ENCODE data around the gene ZEB1. TPM values are rescaled to one million over a fixed set of nuclear protein-coding genes. Genes with fewer than 3 reads are reported as not detected.

ZEB1 gene
- total and polyA plus RNA-seq, 10 of the 15 experiments (the other 5 are each of a cell fraction or from before 2014, with no cell fraction given): 10.4 to 35.6 (median 24.5) TPM

DNA sequence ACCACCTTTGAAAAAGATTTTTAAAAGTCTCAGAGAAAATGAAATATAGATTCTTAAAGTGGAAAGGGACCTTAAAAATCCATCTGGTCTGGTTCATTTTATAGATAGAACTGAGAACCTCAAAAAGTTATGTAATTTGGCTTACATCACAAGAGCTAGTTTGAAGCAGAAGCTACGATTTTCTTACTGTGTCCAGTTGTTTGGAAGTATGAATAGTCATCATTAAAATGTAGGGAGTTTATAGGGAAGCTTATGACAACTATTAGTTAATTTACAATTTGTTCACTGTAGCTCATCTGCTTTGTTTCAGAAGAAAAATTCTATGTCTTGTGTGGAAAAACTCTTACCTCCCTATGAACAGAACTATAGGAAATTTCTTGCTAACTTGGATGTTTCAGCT, 26.9 kb downstream of the ZEB1 start:
- TF ChIP-seq, protein P1, sequence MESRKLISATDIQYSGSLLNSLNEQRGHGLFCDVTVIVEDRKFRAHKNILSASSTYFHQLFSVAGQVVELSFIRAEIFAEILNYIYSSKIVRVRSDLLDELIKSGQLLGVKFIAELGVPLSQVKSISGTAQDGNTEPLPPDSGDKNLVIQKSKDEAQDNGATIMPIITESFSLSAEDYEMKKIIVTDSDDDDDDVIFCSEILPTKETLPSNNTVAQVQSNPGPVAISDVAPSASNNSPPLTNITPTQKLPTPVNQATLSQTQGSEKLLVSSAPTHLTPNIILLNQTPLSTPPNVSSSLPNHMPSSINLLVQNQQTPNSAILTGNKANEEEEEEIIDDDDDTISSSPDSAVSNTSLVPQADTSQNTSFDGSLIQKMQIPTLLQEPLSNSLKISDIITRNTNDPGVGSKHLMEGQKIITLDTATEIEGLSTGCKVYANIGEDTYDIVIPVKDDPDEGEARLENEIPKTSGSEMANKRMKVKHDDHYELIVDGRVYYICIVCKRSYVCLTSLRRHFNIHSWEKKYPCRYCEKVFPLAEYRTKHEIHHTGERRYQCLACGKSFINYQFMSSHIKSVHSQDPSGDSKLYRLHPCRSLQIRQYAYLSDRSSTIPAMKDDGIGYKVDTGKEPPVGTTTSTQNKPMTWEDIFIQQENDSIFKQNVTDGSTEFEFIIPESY (IDR thresholded peaks at IDR 0.05): no peak
- TF ChIP-seq TAF1 (IDR thresholded peaks at IDR 0.05; ENCODE audit: borderline replicate concordance, low read depth, low read length) (no peak), SREBF2 (IDR thresholded peaks at IDR 0.05; ENCODE audit: low read length) (no peak), NBN (IDR thresholded peaks at IDR 0.05) (no peak), MAX (IDR thresholded peaks at IDR 0.05; ENCODE audit: low read depth, low read length) (no peak), NFYA (IDR thresholded peaks at IDR 0.05; ENCODE audit: borderline replicate concordance, low read depth, low read length) (no peak), CHD2 (IDR thresholded peaks at IDR 0.05; ENCODE audit: borderline replicate concordance, low read depth, low read length) (no peak), KLF5 (IDR thresholded peaks at IDR 0.05; ENCODE audit: partially characterized antibody) (no peak), USF1 (IDR thresholded peaks at IDR 0.05; ENCODE audit: borderline replicate concordance, extremely low read length, insufficient read depth, low read depth, low read length) (no peak), E2F8 (IDR thresholded peaks at IDR 0.05; ENCODE audit: low read depth, partially characterized antibody) (no peak), TCF3 (IDR thresholded peaks at IDR 0.05; ENCODE audit: borderline replicate concordance, insufficient read depth, low read depth, low read length) (no peak)
- TF ChIP-seq, protein P2, sequence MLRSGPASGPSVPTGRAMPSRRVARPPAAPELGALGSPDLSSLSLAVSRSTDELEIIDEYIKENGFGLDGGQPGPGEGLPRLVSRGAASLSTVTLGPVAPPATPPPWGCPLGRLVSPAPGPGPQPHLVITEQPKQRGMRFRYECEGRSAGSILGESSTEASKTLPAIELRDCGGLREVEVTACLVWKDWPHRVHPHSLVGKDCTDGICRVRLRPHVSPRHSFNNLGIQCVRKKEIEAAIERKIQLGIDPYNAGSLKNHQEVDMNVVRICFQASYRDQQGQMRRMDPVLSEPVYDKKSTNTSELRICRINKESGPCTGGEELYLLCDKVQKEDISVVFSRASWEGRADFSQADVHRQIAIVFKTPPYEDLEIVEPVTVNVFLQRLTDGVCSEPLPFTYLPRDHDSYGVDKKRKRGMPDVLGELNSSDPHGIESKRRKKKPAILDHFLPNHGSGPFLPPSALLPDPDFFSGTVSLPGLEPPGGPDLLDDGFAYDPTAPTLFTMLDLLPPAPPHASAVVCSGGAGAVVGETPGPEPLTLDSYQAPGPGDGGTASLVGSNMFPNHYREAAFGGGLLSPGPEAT (IDR thresholded peaks at IDR 0.05; ENCODE audit: low read depth): no peak
- RAD21 ChIA-PET (ENCODE audit: unreplicated experiment): interaction anchor here (0.9 to 2.6 kb wide), 5 partner anchors 16 to 38 kb away, joined by 3 to 10 read pairs (median 4); no protein-coding TSS in a partner anchor
- H3K4me2 ChIP-seq (ENCODE audit: control insufficient read depth, insufficient read depth): no peak overlapping the region
- POLR2A ChIA-PET: interaction anchor here (0.6 kb wide), 1 partner anchor 314 kb away, joined by 3 read pairs; the partner anchor contains the start of gene ZNF438
- DNase-seq (ENCODE audit: low read depth, low spot score) (no peak), ATAC-seq (no peak), FAIRE-seq (no peak)
- intact Hi-C loops (cut with micrococcal nuclease; ENCODE audit: unreplicated experiment): loop anchor here (5.0 kb wide), 1 partner anchor 36 kb away; no protein-coding TSS in a partner anchor
- no peaks in the 10 kb centered on the region for H3K27me3 ChIP-seq (replicated peaks in 1 of 2; ENCODE audit: control insufficient read depth in 2 of 2, insufficient read depth in 2 of 2, low read length in 1 of 2)
- BruUV-seq (replicated peaks): no TSS peak
- H3K27ac ChIP-seq (ENCODE audit: control insufficient read depth, insufficient read depth): no peak overlapping the region
- H4K20me1 ChIP-seq (ENCODE audit: control insufficient read depth, insufficient read depth): no peaks in the 10 kb centered on the region
- H3K4me1 ChIP-seq (ENCODE audit: control insufficient read depth, insufficient read depth, low read length): peaks cover 45% of the 10 kb centered on the region
- 33% methylated on average over 1 of the region's 1 CpG for WGBS (ENCODE audit: insufficient coverage, insufficient replicate concordance, low lambda C conversion rate, missing lambda C conversion rate)
- in situ Hi-C loops (cut with MboI): no loop called here
- H3K9me3 ChIP-seq (replicated peaks; ENCODE audit: control insufficient read depth, insufficient read depth, low read length): no peaks in the 10 kb centered on the region; the same call in 1 of the 3 replicates
- H3K4me3 ChIP-seq: no peak overlapping the region
- peaks cover 98% of the 10 kb centered on the region for H3K79me2 ChIP-seq (ENCODE audit: control insufficient read depth, insufficient read depth, low read length)
- CTCF ChIA-PET: interaction anchor here (0.5 to 1.1 kb wide), 4 partner anchors 16 to 880 kb away, joined by 3 to 6 read pairs (median 4); partner anchors contain the start of gene ZNF438
- H3K36me3 ChIP-seq (ENCODE audit: control insufficient read depth in 2 of 2, insufficient read depth in 2 of 2, low read length in 1 of 2): no peaks in the 10 kb centered on the region
- SMC1A ChIA-PET (ENCODE audit: uncharacterized antibody, unreplicated experiment): interaction anchor here (0.9 to 10.2 kb wide), 7 partner anchors 7 to 38 kb away, joined by 4 to 94 read pairs (median 6); no protein-coding TSS in a partner anchor
- no peak overlapping the region for H2AFZ ChIP-seq (ENCODE audit: control insufficient read depth, low read depth, low read length)
- no peak overlapping the region for H3K9ac ChIP-seq (ENCODE audit: control insufficient read depth, insufficient read depth, low read length)
